Spleen (tissue), 7 donors: ENCODE measurements around the gene PDCD11.

Source experiments
- CTCF ChIP-seq, 11 experiments: fragments of 200-600 bp in 7 of 11; fragments of 450-650 bp in 4 of 11; sonication (generic) in 4 of 11; IDR thresholded peaks in 8 of 11; conservative IDR thresholded peaks in 3 of 11; 1 replicate in 7 of 11; 2 replicates in 4 of 11; pipeline versions ENCODE4 v1.4.0 to v1.8.0; 2016 to 2021; ENCODE audit warnings: antibody characterized with exemption in 11 of 11, inconsistent platforms in 4 of 11, mild to moderate bottlenecking in 1 of 11
- POLR2A ChIP-seq, 3 donors: fragments of 450-650 bp; IDR thresholded peaks; one replicate each; pipeline ENCODE4 v1.5.1; 2017; ENCODE audit warnings: antibody characterized with exemption in 3 of 3, mild to moderate bottlenecking in 1 of 3
- POLR2AphosphoS5 ChIP-seq, 3 donors: sonication (generic); formaldehyde crosslinking; IDR thresholded peaks; one replicate each; pipeline ENCODE4 v1.5.1; 2017; ENCODE audit warnings: antibody characterized with exemption in 3 of 3
- donor health status: DM: no; HTN: no; CAD: no; lungs with moderate emphysema.
- donor health status: DM: no; HTN: no; CAD: no.
- donor health status: DM: no; HTN: no; CAD: no.

- no peak for TF ChIP-seq CTCF (IDR thresholded peaks at IDR 0.05 in 8 of 11, conservative IDR thresholded peaks at IDR 0.05 in 3 of 11)
- TF ChIP-seq POLR2AphosphoS5 (IDR thresholded peaks at IDR 0.05), result no peak
- no peak for TF ChIP-seq POLR2A (IDR thresholded peaks at IDR 0.05)
Measured at GRCh38 chr10:103492655-103493261, 96.3 kb downstream of the PDCD11 start.
